ENCODE measurements around the gene FRAT2.
"Not testable (repeated sequence)": the region's sequence is repeated elsewhere in the genome, so short reads cannot be mapped to it uniquely, and the experiment has no call there.

The FRAT2 gene

GRCh38 chr10:97291357-97292096, 43.0 kb downstream of the FRAT2 start:
- peak; percentile 14 for DNase-seq (ENCODE audit: low read depth)

DNA sequence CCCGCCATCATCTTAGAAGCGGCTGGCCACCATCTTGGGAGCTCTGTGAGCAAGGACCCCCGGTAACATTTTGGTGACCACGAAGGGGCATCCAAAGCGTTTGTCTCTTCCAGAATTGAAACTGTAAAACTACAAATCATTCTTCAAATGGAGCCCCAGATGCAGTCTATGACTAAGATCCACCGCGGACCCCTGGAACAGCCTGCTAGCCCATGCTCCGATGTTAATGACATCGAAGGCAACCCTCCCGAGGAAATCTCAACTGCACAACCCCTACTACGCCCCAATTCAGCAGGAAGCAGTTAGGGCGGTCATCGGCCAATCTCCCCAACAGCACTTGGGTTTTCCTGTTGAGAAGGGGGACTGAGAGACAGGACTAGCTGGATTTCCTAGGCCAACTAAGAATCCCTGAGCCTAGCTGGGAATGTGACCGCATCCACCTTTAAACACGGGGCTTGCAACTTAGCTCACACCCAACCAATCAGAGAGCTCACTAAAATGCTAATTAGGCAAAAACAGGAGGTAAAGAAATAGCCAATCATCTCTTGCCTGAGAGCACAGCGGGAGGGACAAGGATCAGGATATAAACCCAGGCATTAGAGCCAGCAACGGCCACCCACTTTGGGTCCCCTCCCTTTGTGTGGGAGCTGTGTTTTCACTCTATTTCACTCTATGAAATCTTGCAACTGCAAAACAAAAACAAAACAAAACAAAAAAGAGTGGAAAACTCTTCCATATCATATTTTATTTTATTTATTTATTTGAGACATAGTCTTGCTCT, 43.8 kb downstream of the FRAT2 start:
- not testable (repeated sequence) for DNase-seq (ENCODE audit: low read depth)

GRCh38 chr10:97290076-97290475, 44.5 kb downstream of the FRAT2 start:
- not testable (repeated sequence) for DNase-seq (ENCODE audit: low read depth)

Data from GM04503 (cell line).